ENCODE results near the gene ATP6V1C2. TPM values are rescaled to one million over a fixed set of nuclear protein-coding genes. Genes with fewer than 3 reads are reported as not detected.

ATP6V1C2 gene
- total RNA-seq, 8 experiments from 2014 or later = 0.41 to 1.5 (median 1.0) TPM

DNA sequence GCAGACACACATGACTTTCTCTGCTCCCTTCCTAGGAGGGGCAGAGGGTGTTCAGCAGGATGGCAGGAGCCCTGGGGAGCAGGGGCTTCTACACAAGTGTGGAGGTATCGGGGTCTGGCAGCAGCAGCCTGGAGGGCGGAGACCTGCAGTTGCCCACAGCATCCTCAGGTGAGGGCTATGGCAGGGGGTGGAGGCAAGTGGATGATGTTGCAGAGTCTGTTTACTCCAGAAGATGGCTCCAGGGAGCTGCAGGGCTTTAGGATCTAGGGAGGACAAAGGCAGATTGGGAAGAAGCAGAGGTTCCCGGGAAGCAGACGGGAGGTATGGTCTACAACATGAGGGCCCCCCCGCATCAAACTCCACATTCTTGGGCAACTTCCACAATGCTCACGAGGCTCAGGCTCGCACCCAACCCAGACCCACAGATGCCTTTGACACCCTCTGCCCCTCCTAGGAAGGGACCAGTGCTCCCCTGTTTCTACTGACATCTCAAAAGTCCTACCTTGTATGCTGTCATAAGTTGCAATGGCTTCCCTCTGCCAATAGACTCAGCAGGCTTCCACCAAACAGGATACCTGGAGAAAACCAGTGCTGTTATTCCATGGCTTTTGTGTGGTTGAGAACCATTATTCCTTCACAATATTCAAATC is 12.0 kb upstream of the ATP6V1C2 start:
- peak in 5 of 8 experiments; percentile 32 to 91 (median 49) for ATAC-seq (replicated peaks in 6 of 8)
- 0 to 33% (median 18%) methylated on average over 1 to 5 of the region's 7 CpGs; no CpG with 5 or more reads in 4 of the 10 experiments for WGBS, 10 experiments
- in situ Hi-C loops (cut with MboI; ENCODE audit: low pct_unique_long_range_greater_than_20kb in 2 of 9, low sequenced_read_pairs in 9 of 9, unreplicated experiment in 9 of 9) = no loop called here
- no peak overlapping the region for H3K4me3 ChIP-seq
- no peaks in the 10 kb centered on the region for H3K4me1 ChIP-seq (replicated peaks in 1 of 2)
- H3K27ac ChIP-seq = no peak overlapping the region

DNA sequence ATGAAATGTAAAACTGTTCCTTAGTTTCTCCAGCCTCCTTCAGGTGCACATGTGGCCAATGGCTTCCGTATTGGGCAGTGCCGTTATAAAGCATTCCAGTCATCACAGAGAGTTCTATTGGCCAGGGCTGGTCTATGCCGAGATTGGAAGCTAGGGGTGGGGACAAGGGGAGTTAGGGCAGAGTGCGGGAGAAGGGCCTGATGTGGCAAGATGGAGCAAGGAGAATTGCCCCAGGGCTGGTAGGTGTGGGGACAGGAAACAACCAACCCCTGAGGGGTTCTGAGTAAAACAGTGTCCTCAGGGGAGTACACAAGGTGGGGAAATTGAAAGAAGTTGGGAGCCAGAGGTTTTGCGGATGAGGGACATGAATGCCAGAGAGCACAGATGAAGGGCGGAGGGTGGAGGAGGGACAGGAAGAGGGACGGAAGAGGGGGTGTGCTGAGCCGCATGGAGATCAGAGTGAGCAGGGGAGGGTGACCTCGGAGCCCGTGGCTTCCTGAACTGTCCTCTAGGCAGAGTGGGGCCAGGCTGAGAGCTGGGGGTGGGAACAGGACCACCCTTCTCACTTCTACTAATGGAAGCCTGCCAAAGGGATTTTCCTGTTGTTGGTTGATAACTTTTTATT is 9.1 kb upstream of the ATP6V1C2 start:
- H3K4me1 ChIP-seq (replicated peaks in 1 of 2) = no peaks in the 10 kb centered on the region
- ATAC-seq (replicated peaks in 6 of 8) = peak in 3 of 8 experiments; percentile 23 to 78 (median 59)
- in situ Hi-C loops (cut with MboI; ENCODE audit: low pct_unique_long_range_greater_than_20kb in 2 of 9, low sequenced_read_pairs in 9 of 9, unreplicated experiment in 9 of 9) = no loop called here
- WGBS, 10 experiments = 17 to 83% (median 52%) methylated on average over 1 to 8 of the region's 10 CpGs; no CpG with 5 or more reads in 2 of the 10 experiments
- no peak overlapping the region for H3K4me3 ChIP-seq
- H3K27ac ChIP-seq = no peak overlapping the region

GRCh38 chr2:10716581-10716980 is 4.8 kb upstream of the ATP6V1C2 start:
- no peak for ATAC-seq (replicated peaks in 6 of 8)
- H3K4me1 ChIP-seq (replicated peaks in 1 of 2) = peaks cover 0 to 4% of the 10 kb centered on the region in 2 donors
- 0 to 50% (median 27%) methylated on average over 1 to 2 of the region's 2 CpGs; no CpG with 5 or more reads in 4 of the 10 experiments for WGBS, 10 experiments
- H3K27ac ChIP-seq = no peak overlapping the region
- in situ Hi-C loops (cut with MboI; ENCODE audit: low pct_unique_long_range_greater_than_20kb in 2 of 9, low sequenced_read_pairs in 9 of 9, unreplicated experiment in 9 of 9) = no loop called here
- H3K4me3 ChIP-seq = no peak overlapping the region

GRCh38 chr2:10717628-10718027 is 3.8 kb upstream of the ATP6V1C2 start:
- 3 to 82% (median 33%) methylated on average over 1 to 4 of the region's 4 CpGs; no CpG with 5 or more reads in 2 of the 10 experiments for WGBS, 10 experiments
- in situ Hi-C loops (cut with MboI; ENCODE audit: low pct_unique_long_range_greater_than_20kb in 2 of 9, low sequenced_read_pairs in 9 of 9, unreplicated experiment in 9 of 9) = no loop called here
- Histone ChIP-seq H3K27ac (no peak overlapping the region), H3K4me3 (no peak overlapping the region), H3K4me1 (replicated peaks in 1 of 2) (peaks cover 0 to 4% of the 10 kb centered on the region in 2 donors)
- peak in 2 of 8 experiments; percentile 36 to 54 for ATAC-seq (replicated peaks in 6 of 8)

- WGBS, 10 experiments = 24 to 100% (median 76%) methylated on average over 1 to 5 of the region's 7 CpGs; no CpG with 5 or more reads in 4 of the 10 experiments
- Histone ChIP-seq H3K27ac (no peak overlapping the region), H3K4me3 (no peak overlapping the region), H3K4me1 (replicated peaks in 1 of 2) (peaks cover 0 to 4% of the 10 kb centered on the region in 2 donors)
- in situ Hi-C loops (cut with MboI; ENCODE audit: low pct_unique_long_range_greater_than_20kb in 2 of 9, low sequenced_read_pairs in 9 of 9, unreplicated experiment in 9 of 9) = no loop called here
- no peak for ATAC-seq (replicated peaks in 6 of 8)
Measured at GRCh38 chr2:10720306-10720705, 1.1 kb upstream of the ATP6V1C2 start.

- no peak for ATAC-seq (replicated peaks in 6 of 8)
- H3K27ac ChIP-seq = no peak overlapping the region
- in situ Hi-C loops (cut with MboI; ENCODE audit: low pct_unique_long_range_greater_than_20kb in 2 of 9, low sequenced_read_pairs in 9 of 9, unreplicated experiment in 9 of 9) = no loop called here
- H3K4me1 ChIP-seq (replicated peaks in 1 of 2) = peaks cover 0 to 4% of the 10 kb centered on the region in 2 donors
- 9 to 40% (median 27%) methylated on average over 1 to 6 of the region's 39 CpGs; no CpG with 5 or more reads in 7 of the 10 experiments for WGBS, 10 experiments
- H3K4me3 ChIP-seq = peak overlapping the region; percentile 35 to 63 (median 41)
Measured at GRCh38 chr2:10720947-10721395, 459 bp upstream of the ATP6V1C2 start.

- in situ Hi-C loops (cut with MboI; ENCODE audit: low pct_unique_long_range_greater_than_20kb in 2 of 9, low sequenced_read_pairs in 9 of 9, unreplicated experiment in 9 of 9) = no loop called here
- H3K27ac ChIP-seq = no peak overlapping the region
- peaks cover 0 to 4% of the 10 kb centered on the region in 2 donors for H3K4me1 ChIP-seq (replicated peaks in 1 of 2)
- 0 to 86% (median 15%) methylated on average over 1 to 7 of the region's 7 CpGs; no CpG with 5 or more reads in 2 of the 10 experiments for WGBS, 10 experiments
- ATAC-seq (replicated peaks in 6 of 8) = no peak
- peak overlapping the region in 4 of 5 donors; percentile 35 to 63 (median 48) for H3K4me3 ChIP-seq
Measured at GRCh38 chr2:10722252-10722825, 909 bp downstream of the ATP6V1C2 start.

GRCh38 chr2:10732924-10733565 is 11.6 kb downstream of the ATP6V1C2 start:
- Histone ChIP-seq H3K4me1 (replicated peaks in 1 of 2) (no peaks in the 10 kb centered on the region), H3K4me3 (no peak overlapping the region), H3K27ac (no peak overlapping the region)
- WGBS, 10 experiments = 19 to 81% (median 60%) methylated on average over 2 to 8 of the region's 9 CpGs
- in situ Hi-C loops (cut with MboI; ENCODE audit: low pct_unique_long_range_greater_than_20kb in 2 of 9, low sequenced_read_pairs in 9 of 9, unreplicated experiment in 9 of 9) = no loop called here
- peak in 1 of 8 experiments; percentile 22 for ATAC-seq (replicated peaks in 6 of 8)

DNA sequence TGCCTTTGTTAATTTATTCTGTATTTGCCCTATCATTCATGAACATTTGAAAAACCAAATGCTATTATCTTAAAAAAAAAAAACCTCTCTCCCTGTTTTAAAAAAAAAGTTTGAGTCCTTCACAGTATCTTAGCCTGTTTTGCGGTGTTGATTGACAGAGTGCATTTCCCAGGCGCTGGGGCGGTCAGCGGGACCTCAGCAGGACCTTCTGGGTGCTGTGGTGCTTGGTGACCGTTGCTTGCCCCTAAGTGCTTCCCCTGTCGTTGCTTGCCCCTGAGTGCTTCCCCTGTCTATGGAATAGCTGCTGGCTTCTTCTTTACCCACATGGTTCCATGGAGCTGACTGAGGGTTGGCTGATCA is 12.1 kb downstream of the ATP6V1C2 start:
- Histone ChIP-seq H3K27ac (no peak overlapping the region), H3K4me1 (replicated peaks in 1 of 2) (no peaks in the 10 kb centered on the region), H3K4me3 (no peak overlapping the region)
- 51 to 77% (median 60%) methylated on average over 1 to 6 of the region's 6 CpGs; no CpG with 5 or more reads in 3 of the 10 experiments for WGBS, 10 experiments
- ATAC-seq (replicated peaks in 6 of 8) = peak in 2 of 8 experiments; percentile 29 to 49
- in situ Hi-C loops (cut with MboI; ENCODE audit: low pct_unique_long_range_greater_than_20kb in 2 of 9, low sequenced_read_pairs in 9 of 9, unreplicated experiment in 9 of 9) = no loop called here

GRCh38 chr2:10733980-10734379 is 12.6 kb downstream of the ATP6V1C2 start:
- H3K4me3 ChIP-seq = no peak overlapping the region
- no peak overlapping the region for H3K27ac ChIP-seq
- WGBS, 10 experiments = 20 to 100% (median 82%) methylated on average over 1 to 5 of the region's 5 CpGs; no CpG with 5 or more reads in 5 of the 10 experiments
- no peak for ATAC-seq (replicated peaks in 6 of 8)
- H3K4me1 ChIP-seq (replicated peaks in 1 of 2) = no peaks in the 10 kb centered on the region
- in situ Hi-C loops (cut with MboI; ENCODE audit: low pct_unique_long_range_greater_than_20kb in 2 of 9, low sequenced_read_pairs in 9 of 9, unreplicated experiment in 9 of 9) = no loop called here

DNA sequence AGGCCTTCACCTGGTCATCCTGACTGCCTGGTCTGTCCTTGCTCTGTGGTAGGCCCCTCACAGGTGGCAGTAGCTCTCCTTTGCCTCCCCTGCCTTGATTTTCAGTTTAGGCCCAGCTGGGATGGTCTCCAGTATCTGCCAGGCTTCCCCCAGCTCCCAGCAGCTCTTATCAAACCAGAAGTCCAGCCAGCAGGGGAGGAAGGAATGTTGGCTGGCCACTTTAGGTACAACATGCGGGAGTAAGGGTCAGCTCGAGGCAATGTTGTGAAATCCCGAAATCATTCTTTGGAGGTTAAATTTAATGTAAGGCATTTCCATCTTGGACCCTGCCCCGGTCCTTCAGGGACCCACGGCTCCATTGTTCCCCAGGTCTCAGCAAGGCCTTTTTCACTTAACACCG is 16.8 kb downstream of the ATP6V1C2 start:
- ATAC-seq (replicated peaks in 6 of 8) = no peak
- Histone ChIP-seq H3K4me1 (replicated peaks in 1 of 2) (no peaks in the 10 kb centered on the region), H3K27ac (no peak overlapping the region), H3K4me3 (no peak overlapping the region)
- in situ Hi-C loops (cut with MboI; ENCODE audit: low pct_unique_long_range_greater_than_20kb in 2 of 9, low sequenced_read_pairs in 9 of 9, unreplicated experiment in 9 of 9) = no loop called here
- 67 to 100% (median 82%) methylated on average over 1 to 5 of the region's 6 CpGs; no CpG with 5 or more reads in 2 of the 10 experiments for WGBS, 10 experiments

DNA sequence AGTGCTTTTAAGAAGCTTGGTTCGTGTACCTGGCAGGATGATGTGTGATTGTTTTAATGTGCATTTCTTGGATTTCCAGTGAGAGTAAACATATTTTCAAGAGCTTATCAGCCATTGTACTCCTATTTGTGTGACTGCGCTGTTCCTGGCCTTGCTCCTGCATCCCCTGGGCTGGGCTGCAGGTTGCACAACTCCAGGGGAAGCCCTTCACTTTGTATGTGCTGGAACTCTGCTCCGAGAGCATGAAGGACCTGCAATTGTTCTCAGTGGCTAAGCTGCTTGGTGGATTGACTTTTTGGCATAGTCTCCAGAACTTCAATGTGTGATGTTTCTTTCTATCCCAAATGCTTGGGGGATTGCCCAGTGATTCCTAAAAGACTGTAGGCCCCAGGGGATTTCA is 18.8 kb downstream of the ATP6V1C2 start:
- WGBS, 10 experiments = 33 to 100% (median 83%) methylated on average over 1 to 3 of the region's 3 CpGs; no CpG with 5 or more reads in 2 of the 10 experiments
- ATAC-seq (replicated peaks in 6 of 8) = no peak
- no peak overlapping the region for H3K27ac ChIP-seq
- H3K4me3 ChIP-seq = no peak overlapping the region
- H3K4me1 ChIP-seq (replicated peaks in 1 of 2) = no peaks in the 10 kb centered on the region
- in situ Hi-C loops (cut with MboI; ENCODE audit: low pct_unique_long_range_greater_than_20kb in 2 of 9, low sequenced_read_pairs in 9 of 9, unreplicated experiment in 9 of 9) = no loop called here

DNA sequence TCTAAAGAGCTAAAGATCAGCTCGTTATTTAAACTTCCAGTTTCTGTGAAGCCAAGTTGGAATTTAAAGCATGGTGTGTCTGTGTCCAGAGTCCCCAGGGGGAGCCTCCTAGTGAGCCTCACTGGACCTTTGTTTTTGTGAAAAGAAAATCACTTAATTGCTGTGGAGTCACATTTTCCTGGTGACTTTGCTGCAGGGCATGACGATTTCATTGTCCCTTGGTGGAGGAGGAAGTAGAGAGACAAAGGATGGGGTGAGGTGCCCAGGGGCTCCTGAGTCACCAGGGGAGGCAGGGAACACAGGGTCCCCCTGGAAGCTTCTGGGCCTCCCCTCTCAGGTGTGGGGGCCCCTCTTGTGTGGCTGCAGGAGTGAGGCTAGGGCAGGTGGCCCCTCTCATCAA is 19.7 kb downstream of the ATP6V1C2 start:
- ATAC-seq (replicated peaks in 6 of 8) = peak in 4 of 8 experiments; percentile 35 to 84 (median 54)
- 0 to 100% (median 43%) methylated on average over 1 of the region's 2 CpGs; no CpG with 5 or more reads in 7 of the 10 experiments for WGBS, 10 experiments

More for the DNA sequence above, 19.7 kb downstream of the ATP6V1C2 start:
- Histone ChIP-seq H3K4me1 (replicated peaks in 1 of 2) (no peaks in the 10 kb centered on the region), H3K27ac (no peak overlapping the region), H3K4me3 (no peak overlapping the region)
- in situ Hi-C loops (cut with MboI; ENCODE audit: low pct_unique_long_range_greater_than_20kb in 2 of 9, low sequenced_read_pairs in 9 of 9, unreplicated experiment in 9 of 9) = no loop called here

Data from motor neuron (in vitro differentiated cells).